Measurements from ENCODE around the gene POLR2I. TPM values are rescaled to one million over a fixed set of nuclear protein-coding genes. Genes with fewer than 3 reads are reported as not detected.
A peak's percentile ranks its signal among the peaks of the same experiment; 100 is the strongest.

The POLR2I gene
- polyA plus RNA-seq (ENCODE audit: insufficient read length in 12 of 12) = 10 to 100 TPM in 10 of 12 donors, not detected in 2; 29.0 to 50.0 (median 39.8) TPM
- long read RNA-seq, donor 1, transcript POLR2I-201 (6 exons, 913 nt) = major isoform, 60 of 247 reads
- long read RNA-seq, donor 1, partial matches to known transcripts = 183 of 247 reads
- long read RNA-seq, donor 1, other reads (novel, unspliced or antisense) = 0 of 247 reads
- long read RNA-seq, donor 2, transcript POLR2I-201 (6 exons, 913 nt) = major isoform, 37 of 46 reads
- long read RNA-seq, donor 2, transcript POLR2I-206 (5 exons, 542 nt) = minor isoform, 8 of 46 reads
- long read RNA-seq, donor 2, partial matches to known transcripts = 0 of 46 reads
- long read RNA-seq, donor 2, other reads (novel, unspliced or antisense) = 0 of 46 reads
- long read RNA-seq, donor 3, transcript POLR2I-201 (6 exons, 913 nt) = major isoform, 34 of 40 reads
- long read RNA-seq, donor 3, partial matches to known transcripts = 0 of 40 reads
- long read RNA-seq, donor 3, other reads (novel, unspliced or antisense) = 0 of 40 reads
- long read RNA-seq, donor 4, transcript POLR2I-201 (6 exons, 913 nt) = major isoform, 23 of 27 reads
- long read RNA-seq, donor 4, partial matches to known transcripts = 0 of 27 reads
- long read RNA-seq, donor 4, other reads (novel, unspliced or antisense) = 0 of 27 reads
- long read RNA-seq, donor 5, transcript POLR2I-201 (6 exons, 913 nt) = major isoform, 47 of 259 reads
- long read RNA-seq, donor 5, transcript POLR2I-206 (5 exons, 542 nt) = minor isoform, 8 of 259 reads
- long read RNA-seq, donor 5, partial matches to known transcripts = 201 of 259 reads
- long read RNA-seq, donor 5, other reads (novel, unspliced or antisense) = 0 of 259 reads
- long read RNA-seq, donor 6, transcript POLR2I-201 (6 exons, 913 nt) = major isoform, 25 of 28 reads
- long read RNA-seq, donor 6, partial matches to known transcripts = 0 of 28 reads
- long read RNA-seq, donor 6, other reads (novel, unspliced or antisense) = 0 of 28 reads
- long read RNA-seq, donor 7, transcript POLR2I-201 (6 exons, 913 nt) = major isoform, 23 of 91 reads
- long read RNA-seq, donor 7, partial matches to known transcripts = 27 of 91 reads
- long read RNA-seq, donor 7, other reads (novel, unspliced or antisense) = 37 of 91 reads
- long read RNA-seq, donor 8, transcript POLR2I-206 (5 exons, 542 nt) = minor isoform, 6 of 197 reads
- long read RNA-seq, donor 8, transcript POLR2I-201 (6 exons, 913 nt) = major isoform, 57 of 197 reads
- long read RNA-seq, donor 8, partial matches to known transcripts = 133 of 197 reads
- long read RNA-seq, donor 8, other reads (novel, unspliced or antisense) = 0 of 197 reads
- long read RNA-seq, donor 9, transcript POLR2I-201 (6 exons, 913 nt) = major isoform, 24 of 158 reads
- long read RNA-seq, donor 9, transcript POLR2I-206 (5 exons, 542 nt) = minor isoform, 5 of 158 reads
- long read RNA-seq, donor 9, partial matches to known transcripts = 129 of 158 reads
- long read RNA-seq, donor 9, other reads (novel, unspliced or antisense) = 0 of 158 reads
- long read RNA-seq, donor 10, transcript POLR2I-206 (5 exons, 542 nt) = minor isoform, 6 of 41 reads
- long read RNA-seq, donor 10, transcript POLR2I-201 (6 exons, 913 nt) = major isoform, 35 of 41 reads
- long read RNA-seq, donor 10, partial matches to known transcripts = 0 of 41 reads
- long read RNA-seq, donor 10, other reads (novel, unspliced or antisense) = 0 of 41 reads
- long read RNA-seq, donor 11, transcript POLR2I-206 (5 exons, 542 nt) = minor isoform, 9 of 192 reads
- long read RNA-seq, donor 11, transcript POLR2I-201 (6 exons, 913 nt) = major isoform, 48 of 192 reads
- long read RNA-seq, donor 11, partial matches to known transcripts = 133 of 192 reads
- long read RNA-seq, donor 11, other reads (novel, unspliced or antisense) = 0 of 192 reads

GRCh38 chr19:36114721-36115452 is at the start of gene POLR2I:
Gene POLR2I (minus strand): TSS chr19:36114875. CDS start chr19:36114856, 19 bp downstream.
- DNase-seq = peak; percentile 99

GRCh38 chr19:36163813-36164212 is 49.1 kb upstream of the POLR2I start:
- no peak for DNase-seq

GRCh38 chr19:36160821-36161596 is 46.3 kb upstream of the POLR2I start:
- no peak for DNase-seq

- no peak for DNase-seq
These were observed 38.5 kb upstream of the POLR2I start for GRCh38 chr19:36153126-36153525.

GRCh38 chr19:36152352-36153091 is 37.8 kb upstream of the POLR2I start, which contains the start of gene COX7A1:
Gene COX7A1 (minus strand): TSS chr19:36152447. CDS start chr19:36152407, 40 bp downstream.
- peak; percentile 78 for DNase-seq

GRCh38 chr19:36152019-36152351 is 37.3 kb upstream of the POLR2I start:
- no peak for DNase-seq

GRCh38 chr19:36151144-36152018 is 36.7 kb upstream of the POLR2I start:
- DNase-seq = peak; percentile 65

- no peak for DNase-seq
These were observed 35.9 kb upstream of the POLR2I start for GRCh38 chr19:36150586-36150985.

GRCh38 chr19:36149673-36150406 is 35.2 kb upstream of the POLR2I start:
- no peak for DNase-seq

GRCh38 chr19:36144624-36145023 is 29.9 kb upstream of the POLR2I start:
- DNase-seq = no peak

- no peak for DNase-seq
These were observed 27.8 kb upstream of the POLR2I start for GRCh38 chr19:36142496-36142895.

GRCh38 chr19:36142046-36142445 is 27.4 kb upstream of the POLR2I start:
- no peak for DNase-seq

- peak; percentile 76 for DNase-seq
These were observed 26.6 kb upstream of the POLR2I start for GRCh38 chr19:36141039-36141927.

GRCh38 chr19:36140304-36141038 is 25.8 kb upstream of the POLR2I start:
- peak; percentile 60 for DNase-seq

Measured in muscle of arm (tissue), 14 donors.